Ovary (tissue), 9 donors: ENCODE measurements around the gene LIN37. TPM values are rescaled to one million over a fixed set of nuclear protein-coding genes. Genes with fewer than 3 reads are reported as not detected.
A peak's percentile ranks its signal among the peaks of the same experiment; 100 is the strongest.

Experiments
- DNase-seq, 5 donors: peaks; one replicate each; pipeline ENCODE4 v3.0.0-alpha.2; 2019 to 2020
- H3K27ac ChIP-seq, 2 donors: fragments of 200-600 bp; one replicate each; pipeline versions ENCODE4 v1.5.1 to v1.8.0; 2019 to 2022
- H3K27me3 ChIP-seq: fragments of 200-600 bp; one replicate; pipeline ENCODE4 v1.8.0; 2022
- H3K36me3 ChIP-seq: fragments of 200-600 bp; sonication (generic); one replicate; pipeline ENCODE4 v1.5.1; 2019
- H3K4me1 ChIP-seq: one replicate; pipeline ENCODE4 v1.8.1; 2013; ENCODE audit warnings: mild to moderate bottlenecking, moderate library complexity; ENCODE audit not compliant: insufficient read depth
- H3K4me3 ChIP-seq: fragments of 200-600 bp; sonication (generic); one replicate; pipeline ENCODE4 v1.5.1; 2017
- H3K9me3 ChIP-seq, 2 donors: fragments of 200-600 bp in 1 of 2; sonication (generic) in 1 of 2; one replicate each; pipeline versions ENCODE4 v1.5.1 to v1.8.1; 2013 to 2019; ENCODE audit warnings: mild to moderate bottlenecking in 1 of 2, moderate library complexity in 1 of 2
- CTCF ChIP-seq, 3 donors: fragments of 450-650 bp in 2 of 3; fragments of 200-600 bp in 1 of 3; IDR thresholded peaks; one replicate each; pipeline versions ENCODE4 v1.5.1 to v1.8.0; 2016 to 2022; ENCODE audit warnings: antibody characterized with exemption in 3 of 3, mild to moderate bottlenecking in 1 of 3
- EP300 ChIP-seq: sonication (generic); formaldehyde crosslinking; IDR thresholded peaks from one replicate; pipeline ENCODE4 v1.6.1; 2017; ENCODE audit warnings: antibody characterized with exemption
- POLR2A ChIP-seq: fragments of 450-650 bp; IDR thresholded peaks from one replicate; pipeline ENCODE4 v1.6.1; 2017; ENCODE audit warnings: antibody characterized with exemption, mild to moderate bottlenecking, moderate library complexity
- WGBS, 3 donors: extraction: QIAGEN DNeasy Blood & Tissue Kit in 1 of 3; methylation state at CpG; one replicate each; pipeline versions ENCODE4 v1.1.5 to v1.1.7; 2013 to 2017; 5-methylcytosine and 5-hydroxymethylcytosine counted together
- intact Hi-C, 4 donors: fragments of 100-400 bp; cut with DNase I; formaldehyde crosslinking; loops; one replicate each; pipeline versions ENCODE4 v1.11.0 to v1.15.1; 2022 to 2023
- polyA plus RNA-seq, 2 donors: library from polyadenylated mRNA; stranded (reverse); fragments of 200-250 nt in 1 of 2; fragments of 350-450 nt in 1 of 2; fragmentation: Illumina TruSeq in 1 of 2; extraction: RNeasy Lipid Tissue Mini Kit (QIAGEN cat#74804) in 1 of 2; gene quantifications; one replicate each; pipeline ENCODE4 v1.2.3, GENCODE V29; 2013 to 2014
- total RNA-seq, 7 donors: library from RNA; depleted of rRNA in 2 of 7; stranded (reverse); fragments of >200 nt in 2 of 7; fragmentation: NEBNext Ultra II Directional in 3 of 7; extraction: Animal tissue kit (Norgen Biotek cat#: 25700) in 3 of 7; gene quantifications; one replicate each; pipeline versions ENCODE4 v1.1.0 to v1.2.4, GENCODE V29; 2016 to 2023
- donor health status: DM: no; HTN: no; CAD: no; lungs with moderate emphysema.
- donor health status: DM: no; HTN: no; CAD: no.
- donor health status: Bipolar disorder and iron deficiency.
- donor health status: DM: yes; HTN: yes; CAD: no.
- donor health status: DM: no; HTN: no; CAD: no.
- donor health status: DM: yes; HTN: yes; CAD: no.

The LIN37 gene
- total and polyA plus RNA-seq, 9 donors, result 9.8 to 25.6 (median 19.1) TPM

GRCh38 chr19:35784503-35785338, 36.3 kb downstream of the LIN37 start:
- H3K36me3 ChIP-seq, result no peaks in the 10 kb centered on the region
- TF ChIP-seq EP300 (no peak), CTCF (IDR thresholded peaks at IDR 0.05) (no peak), POLR2A (no peak)
- no peak overlapping the region for H3K27ac ChIP-seq
- H3K27me3 ChIP-seq, result no peaks in the 10 kb centered on the region
- H3K4me1 ChIP-seq, result no peaks in the 10 kb centered on the region
- peak in 1 of 5 donors; percentile 19 for DNase-seq
- WGBS, 3 donors, result 76 to 81% (median 77%) methylated on average over 27 to 45 of the region's 45 CpGs
- intact Hi-C loops, result loop anchor here in 1 of 4 donors (10.0 kb wide), 1 partner anchor 140 kb away; no protein-coding TSS in a partner anchor
- H3K4me3 ChIP-seq, result no peak overlapping the region
- no peaks in the 10 kb centered on the region for H3K9me3 ChIP-seq

- no peak for DNase-seq
- H3K4me1 ChIP-seq, result no peaks in the 10 kb centered on the region
- no peak overlapping the region for H3K27ac ChIP-seq
- H3K9me3 ChIP-seq, result no peaks in the 10 kb centered on the region
- no peaks in the 10 kb centered on the region for H3K27me3 ChIP-seq
- no peak overlapping the region for H3K4me3 ChIP-seq
- intact Hi-C loops, result loop anchor here in 1 of 4 donors (10.0 kb wide), 1 partner anchor 140 kb away; no protein-coding TSS in a partner anchor
- TF ChIP-seq CTCF (IDR thresholded peaks at IDR 0.05), result no peak
- TF ChIP-seq POLR2A, result no peak
- TF ChIP-seq EP300, result no peak
- no peaks in the 10 kb centered on the region for H3K36me3 ChIP-seq
- 88 to 91% (median 90%) methylated on average over 10 of the region's 10 CpGs for WGBS, 3 donors
Measured at GRCh38 chr19:35785339-35785627, 36.9 kb downstream of the LIN37 start.

- WGBS, 3 donors, result 87 to 91% (median 88%) methylated on average over 28 to 31 of the region's 31 CpGs
- TF ChIP-seq POLR2A (no peak), CTCF (IDR thresholded peaks at IDR 0.05) (no peak), EP300 (no peak)
- Histone ChIP-seq H3K9me3 (no peaks in the 10 kb centered on the region), H3K27me3 (no peaks in the 10 kb centered on the region), H3K36me3 (no peaks in the 10 kb centered on the region), H3K4me3 (no peak overlapping the region), H3K27ac (no peak overlapping the region), H3K4me1 (no peaks in the 10 kb centered on the region)
- DNase-seq, result peak in 1 of 5 donors; percentile 25
- intact Hi-C loops, result loop anchor here in 1 of 4 donors (10.0 kb wide), 1 partner anchor 138 kb away; no protein-coding TSS in a partner anchor
Measured at GRCh38 chr19:35786299-35787160, 38.2 kb downstream of the LIN37 start.

GRCh38 chr19:35787227-35787799, 38.9 kb downstream of the LIN37 start:
- WGBS, 3 donors, result 83 to 91% (median 89%) methylated on average over 12 to 15 of the region's 15 CpGs
- Histone ChIP-seq H3K4me1 (no peaks in the 10 kb centered on the region), H3K27me3 (no peaks in the 10 kb centered on the region), H3K4me3 (no peak overlapping the region), H3K36me3 (no peaks in the 10 kb centered on the region), H3K27ac (no peak overlapping the region), H3K9me3 (no peaks in the 10 kb centered on the region)
- TF ChIP-seq CTCF (IDR thresholded peaks at IDR 0.05), result no peak
- no peak for TF ChIP-seq POLR2A
- no peak for TF ChIP-seq EP300
- DNase-seq, result no peak
- intact Hi-C loops, result loop anchor here in 1 of 4 donors (10.0 kb wide), 1 partner anchor 137 kb away; no protein-coding TSS in a partner anchor
